Measurements from ENCODE around the gene SLC47A2. TPM values are rescaled to one million over a fixed set of nuclear protein-coding genes. Genes with fewer than 3 reads are reported as not detected.

The SLC47A2 gene
- total RNA-seq, 2 experiments from 2014 or later, result not detected

- BruUV-seq (replicated peaks), result no TSS peak
- intact Hi-C loops (cut with micrococcal nuclease; ENCODE audit: unreplicated experiment), result no loop called here
These were observed 32.4 kb upstream of the SLC47A2 start for GRCh38 chr17:19748807-19749193.

DNA sequence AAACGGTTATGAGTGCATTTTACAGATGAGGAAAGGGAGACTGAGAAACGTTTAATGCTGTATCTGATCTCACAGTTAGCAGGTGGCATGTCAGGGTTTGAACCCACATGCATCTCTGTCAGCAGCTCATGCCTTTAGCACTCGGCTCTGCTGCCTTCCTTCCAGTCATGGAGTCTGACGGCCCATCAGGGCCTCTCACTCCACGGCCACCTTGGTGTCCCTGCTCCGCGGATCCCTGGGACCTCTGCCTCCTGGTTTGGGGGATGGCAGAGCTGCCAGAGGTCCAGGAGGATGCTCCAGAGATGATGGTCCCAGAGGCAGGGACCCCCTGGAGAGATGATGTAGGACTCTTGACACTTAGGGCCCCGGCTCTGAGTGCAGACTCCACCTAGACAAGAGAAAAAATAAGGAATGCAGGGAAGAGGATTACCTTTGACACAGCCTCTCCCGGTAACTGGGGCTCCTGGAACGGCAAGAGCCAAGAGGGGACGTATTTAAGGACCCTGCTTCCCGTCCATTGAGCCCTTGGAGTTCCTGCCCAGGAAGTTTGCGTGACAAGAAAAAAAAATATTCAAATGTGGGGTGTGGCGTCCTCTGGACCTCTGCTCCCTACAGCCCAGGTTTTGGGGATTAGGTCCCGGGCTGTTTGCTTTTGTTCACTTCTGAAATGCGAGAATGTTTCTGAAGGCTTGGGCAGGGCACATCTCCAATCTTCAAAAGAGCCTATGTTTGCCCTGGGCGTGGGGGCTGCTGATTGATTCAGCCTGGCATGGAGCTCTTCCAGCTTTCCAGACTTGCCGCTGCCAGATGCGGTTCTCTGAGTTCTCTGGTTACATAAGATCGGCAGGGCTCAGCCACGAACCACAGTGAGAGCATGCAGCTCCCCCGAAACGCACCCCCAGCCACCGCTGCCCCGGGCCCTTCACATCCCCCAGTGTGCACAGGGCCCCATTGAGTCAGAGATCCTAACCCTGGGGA is 31.7 kb upstream of the SLC47A2 start, which contains the start of gene ALDH3A1:
Gene ALDH3A1 (minus strand): TSS at position 470 of the 978 bp plus-strand sequence. CDS start 3,169 bp downstream, outside the sequence.
- POLR2A ChIA-PET, result no interaction called here
- H3K79me2 ChIP-seq (ENCODE audit: insufficient read depth, low read depth, low read length), result no peaks in the 10 kb centered on the region
- H3K4me3 ChIP-seq (ENCODE audit: low read depth, low read length, poor library complexity, severe bottlenecking), result no peak within 1 kb of the TSS
- no peaks in the 10 kb centered on the region for H4K20me1 ChIP-seq (ENCODE audit: insufficient read depth, low read length)
- DNase-seq (ENCODE audit: low spot score), result no peak
- H3K4me2 ChIP-seq (ENCODE audit: low read length), result no peak within 1 kb of the TSS
- intact Hi-C loops (cut with micrococcal nuclease; ENCODE audit: unreplicated experiment), result no loop called here
- no peaks in the 10 kb centered on the region for H3K9me3 ChIP-seq (ENCODE audit: low read length)
- no TSS peak for BruUV-seq (replicated peaks)
- TF ChIP-seq CTCF (conservative IDR thresholded peaks at IDR 0.05; ENCODE audit: low read length), result no peak
- no peak for TF ChIP-seq EZH2phosphoT487 (IDR thresholded peaks at IDR 0.05; ENCODE audit: borderline replicate concordance, low read depth, low read length)
- no peak within 1 kb of the TSS for H3K27ac ChIP-seq (ENCODE audit: low read depth, low read length, poor library complexity, severe bottlenecking)
- H2AFZ ChIP-seq (ENCODE audit: low read length), result no peak within 1 kb of the TSS
- no peaks in the 10 kb centered on the region for H3K9me2 ChIP-seq (ENCODE audit: insufficient read depth, low read length)
- no peaks in the 10 kb centered on the region for H3K4me1 ChIP-seq (ENCODE audit: insufficient read depth, low read length, poor library complexity, severe bottlenecking)
- no peaks in the 10 kb centered on the region for H3K36me3 ChIP-seq (ENCODE audit: insufficient read depth, low read length)
- CTCF ChIA-PET (ENCODE audit: unreplicated experiment), result interaction anchor here (0.6 kb wide), 1 partner anchor 293 kb away, joined by 4 read pairs; no protein-coding TSS in a partner anchor

More at GRCh38 chr17:19748807-19749193, 32.4 kb upstream of the SLC47A2 start:
- Histone ChIP-seq H3K36me3 (ENCODE audit: insufficient read depth, low read length) (no peaks in the 10 kb centered on the region), H3K9me3 (ENCODE audit: low read length) (no peaks in the 10 kb centered on the region), H3K4me2 (ENCODE audit: low read length) (no peak overlapping the region), H3K27ac (ENCODE audit: low read depth, low read length, poor library complexity, severe bottlenecking) (no peak overlapping the region), H3K9me2 (ENCODE audit: insufficient read depth, low read length) (no peaks in the 10 kb centered on the region), H3K4me1 (ENCODE audit: insufficient read depth, low read length, poor library complexity, severe bottlenecking) (no peaks in the 10 kb centered on the region), H3K79me2 (ENCODE audit: insufficient read depth, low read depth, low read length) (no peaks in the 10 kb centered on the region), H3K4me3 (ENCODE audit: low read depth, low read length, poor library complexity, severe bottlenecking) (no peak overlapping the region), H4K20me1 (ENCODE audit: insufficient read depth, low read length) (no peaks in the 10 kb centered on the region), H2AFZ (ENCODE audit: low read length) (no peak overlapping the region)
- CTCF ChIA-PET (ENCODE audit: unreplicated experiment), result no interaction called here
- POLR2A ChIA-PET, result no interaction called here
- TF ChIP-seq CTCF (conservative IDR thresholded peaks at IDR 0.05; ENCODE audit: low read length), result no peak
- no peak for TF ChIP-seq EZH2phosphoT487 (IDR thresholded peaks at IDR 0.05; ENCODE audit: borderline replicate concordance, low read depth, low read length)
- DNase-seq (ENCODE audit: low spot score), result no peak

Data from OCI-LY7 (cell line).